ENCODE measurements around the gene MARCHF3. TPM values are rescaled to one million over a fixed set of nuclear protein-coding genes. Genes with fewer than 3 reads are reported as not detected.

Gene MARCHF3
- total and polyA plus RNA-seq, 12 donors, result 4.8 to 76.2 (median 45.9) TPM

DNA sequence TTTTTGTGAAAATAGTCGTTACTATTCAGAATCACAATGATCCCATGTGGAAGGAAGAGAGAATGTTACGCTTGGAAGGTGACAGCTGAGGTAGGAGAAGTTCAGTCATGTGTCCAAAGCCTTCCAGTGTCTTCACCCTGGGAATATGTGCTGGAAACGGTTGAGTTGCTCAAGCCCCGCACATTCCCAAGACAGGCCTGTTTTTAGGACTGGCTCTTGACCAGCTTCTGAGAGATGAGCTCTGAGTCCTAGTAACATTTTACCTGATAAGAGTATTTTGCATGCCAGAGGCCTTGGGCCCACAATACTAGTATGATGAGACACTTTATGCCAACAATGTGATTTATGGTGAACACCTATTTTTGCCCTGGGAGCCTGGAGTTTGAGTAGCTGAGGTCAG is 151.7 kb downstream of the MARCHF3 start:
- Histone ChIP-seq H3K9me3 (no peaks in the 10 kb centered on the region), H3K4me1 (peaks cover 0 to 29% (median 4%) of the 10 kb centered on the region in 9 donors), H3K27ac (no peak overlapping the region), H3K36me3 (peaks cover 0 to 22% (median 4%) of the 10 kb centered on the region in 9 donors), H3K4me3 (no peak overlapping the region), H3K27me3 (no peaks in the 10 kb centered on the region)
- DNase-seq (no peak), ATAC-seq (no peak)
- TF ChIP-seq, protein P1, sequence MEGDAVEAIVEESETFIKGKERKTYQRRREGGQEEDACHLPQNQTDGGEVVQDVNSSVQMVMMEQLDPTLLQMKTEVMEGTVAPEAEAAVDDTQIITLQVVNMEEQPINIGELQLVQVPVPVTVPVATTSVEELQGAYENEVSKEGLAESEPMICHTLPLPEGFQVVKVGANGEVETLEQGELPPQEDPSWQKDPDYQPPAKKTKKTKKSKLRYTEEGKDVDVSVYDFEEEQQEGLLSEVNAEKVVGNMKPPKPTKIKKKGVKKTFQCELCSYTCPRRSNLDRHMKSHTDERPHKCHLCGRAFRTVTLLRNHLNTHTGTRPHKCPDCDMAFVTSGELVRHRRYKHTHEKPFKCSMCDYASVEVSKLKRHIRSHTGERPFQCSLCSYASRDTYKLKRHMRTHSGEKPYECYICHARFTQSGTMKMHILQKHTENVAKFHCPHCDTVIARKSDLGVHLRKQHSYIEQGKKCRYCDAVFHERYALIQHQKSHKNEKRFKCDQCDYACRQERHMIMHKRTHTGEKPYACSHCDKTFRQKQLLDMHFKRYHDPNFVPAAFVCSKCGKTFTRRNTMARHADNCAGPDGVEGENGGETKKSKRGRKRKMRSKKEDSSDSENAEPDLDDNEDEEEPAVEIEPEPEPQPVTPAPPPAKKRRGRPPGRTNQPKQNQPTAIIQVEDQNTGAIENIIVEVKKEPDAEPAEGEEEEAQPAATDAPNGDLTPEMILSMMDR (IDR thresholded peaks at IDR 0.05), result no peak
- 62 to 71% methylated on average over 4 of the region's 4 CpGs for WGBS, 2 donors
- intact Hi-C loops (cut with DNase I), result no loop called here

DNA sequence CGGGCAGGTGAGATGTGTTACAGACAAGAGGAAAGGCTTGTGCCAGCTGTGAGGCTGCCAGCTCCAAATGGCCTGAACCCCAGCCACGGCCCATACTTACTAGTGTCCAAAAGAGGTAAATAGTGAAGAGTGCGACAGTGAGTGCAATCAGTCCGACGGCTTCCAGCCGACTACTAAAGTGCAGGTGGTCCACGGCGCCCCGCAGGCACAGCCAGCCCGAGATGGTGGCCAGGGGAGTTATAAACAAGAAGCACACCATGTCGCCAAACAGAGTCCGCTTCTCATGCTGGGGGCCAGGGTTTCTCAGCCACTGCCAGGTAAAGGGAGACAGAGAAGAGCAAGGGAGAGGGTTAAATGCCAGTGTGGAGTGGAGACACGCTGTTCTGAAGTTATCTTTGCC is 152.3 kb downstream of the MARCHF3 start:
- H3K4me1 ChIP-seq, result peaks cover 0 to 28% (median 4%) of the 10 kb centered on the region in 9 donors
- 74 to 84% methylated on average over 13 of the region's 13 CpGs for WGBS, 2 donors
- no peaks in the 10 kb centered on the region for H3K9me3 ChIP-seq
- TF ChIP-seq, protein P1 (IDR thresholded peaks at IDR 0.05), result no peak
- intact Hi-C loops (cut with DNase I), result no loop called here
- no peak for DNase-seq
- no peak overlapping the region for H3K4me3 ChIP-seq
- no peaks in the 10 kb centered on the region for H3K27me3 ChIP-seq
- no peak overlapping the region for H3K27ac ChIP-seq
- ATAC-seq, result no peak
- peaks cover 0 to 22% (median 4%) of the 10 kb centered on the region in 9 donors for H3K36me3 ChIP-seq

DNA sequence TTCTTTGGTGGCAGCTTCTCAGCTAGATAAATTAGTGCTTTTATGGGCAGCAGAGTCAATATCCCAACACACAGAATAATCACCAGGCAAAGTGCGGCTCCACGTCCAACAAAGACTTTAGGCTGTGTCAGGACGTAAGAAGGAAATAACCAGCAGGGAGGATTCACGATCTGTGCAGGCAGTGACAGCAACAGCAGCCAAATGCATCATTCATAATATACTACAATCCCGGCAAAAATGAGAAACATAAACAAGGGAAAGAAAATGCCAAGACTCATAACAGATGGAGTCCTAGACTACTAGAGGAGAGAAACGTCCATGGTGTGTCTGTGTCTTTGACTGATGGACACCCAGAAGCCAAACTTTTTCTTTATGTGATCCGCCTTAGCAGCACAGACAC is 152.8 kb downstream of the MARCHF3 start:
- H3K4me3 ChIP-seq, result no peak overlapping the region
- H3K4me1 ChIP-seq, result peaks cover 0 to 28% (median 4%) of the 10 kb centered on the region in 9 donors
- intact Hi-C loops (cut with DNase I), result no loop called here
- TF ChIP-seq, protein P1 (IDR thresholded peaks at IDR 0.05), result no peak
- no peaks in the 10 kb centered on the region for H3K27me3 ChIP-seq
- 78 to 82% methylated on average over 7 of the region's 7 CpGs for WGBS, 2 donors
- H3K9me3 ChIP-seq, result no peaks in the 10 kb centered on the region
- H3K36me3 ChIP-seq, result peaks cover 0 to 22% (median 4%) of the 10 kb centered on the region in 9 donors
- H3K27ac ChIP-seq, result no peak overlapping the region
- no peak for ATAC-seq
- no peak for DNase-seq

DNA sequence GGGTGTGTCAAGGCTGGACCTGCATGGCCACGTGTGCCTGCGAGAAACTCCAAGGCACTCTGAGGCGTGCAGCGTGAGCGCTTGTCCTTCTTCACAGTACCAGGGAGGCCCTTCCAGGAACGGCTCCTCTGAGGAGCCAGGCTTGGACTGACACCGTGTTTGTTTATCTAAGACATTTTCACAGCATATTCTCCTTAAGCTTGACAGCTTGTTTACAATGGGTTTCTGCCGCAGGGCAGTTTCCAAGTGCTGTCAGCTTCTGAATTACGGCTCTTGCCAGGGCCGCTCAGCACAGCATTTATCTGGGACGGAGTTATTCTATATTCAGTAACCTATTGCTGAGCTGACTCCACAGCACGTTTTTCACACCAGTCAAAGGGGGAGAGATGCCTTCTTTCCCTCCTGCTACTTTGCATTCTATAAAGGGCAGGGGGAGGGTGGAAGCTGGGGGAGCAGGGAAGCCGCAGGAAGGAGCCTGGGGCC is 155.0 kb downstream of the MARCHF3 start:
- WGBS, 2 donors, result 53 to 62% methylated on average over 13 of the region's 13 CpGs
- ATAC-seq, result peak in 3 of 8 donors; percentile 40 to 55 (median 53)

More for the DNA sequence above, 155.0 kb downstream of the MARCHF3 start:
- H3K4me1 ChIP-seq, result peaks cover 0 to 28% (median 4%) of the 10 kb centered on the region in 9 donors
- DNase-seq, result no peak
- peak overlapping the region in 1 of 10 donors; percentile 8 for H3K27ac ChIP-seq
- H3K36me3 ChIP-seq, result peaks cover 0 to 29% (median 4%) of the 10 kb centered on the region in 9 donors
- intact Hi-C loops (cut with DNase I), result no loop called here
- no peak overlapping the region for H3K4me3 ChIP-seq
- TF ChIP-seq, protein P1 (IDR thresholded peaks at IDR 0.05), result no peak
- no peaks in the 10 kb centered on the region for H3K27me3 ChIP-seq
- no peaks in the 10 kb centered on the region for H3K9me3 ChIP-seq
